ENCODE measurements around the gene UBE2F.

Gene UBE2F

DNA sequence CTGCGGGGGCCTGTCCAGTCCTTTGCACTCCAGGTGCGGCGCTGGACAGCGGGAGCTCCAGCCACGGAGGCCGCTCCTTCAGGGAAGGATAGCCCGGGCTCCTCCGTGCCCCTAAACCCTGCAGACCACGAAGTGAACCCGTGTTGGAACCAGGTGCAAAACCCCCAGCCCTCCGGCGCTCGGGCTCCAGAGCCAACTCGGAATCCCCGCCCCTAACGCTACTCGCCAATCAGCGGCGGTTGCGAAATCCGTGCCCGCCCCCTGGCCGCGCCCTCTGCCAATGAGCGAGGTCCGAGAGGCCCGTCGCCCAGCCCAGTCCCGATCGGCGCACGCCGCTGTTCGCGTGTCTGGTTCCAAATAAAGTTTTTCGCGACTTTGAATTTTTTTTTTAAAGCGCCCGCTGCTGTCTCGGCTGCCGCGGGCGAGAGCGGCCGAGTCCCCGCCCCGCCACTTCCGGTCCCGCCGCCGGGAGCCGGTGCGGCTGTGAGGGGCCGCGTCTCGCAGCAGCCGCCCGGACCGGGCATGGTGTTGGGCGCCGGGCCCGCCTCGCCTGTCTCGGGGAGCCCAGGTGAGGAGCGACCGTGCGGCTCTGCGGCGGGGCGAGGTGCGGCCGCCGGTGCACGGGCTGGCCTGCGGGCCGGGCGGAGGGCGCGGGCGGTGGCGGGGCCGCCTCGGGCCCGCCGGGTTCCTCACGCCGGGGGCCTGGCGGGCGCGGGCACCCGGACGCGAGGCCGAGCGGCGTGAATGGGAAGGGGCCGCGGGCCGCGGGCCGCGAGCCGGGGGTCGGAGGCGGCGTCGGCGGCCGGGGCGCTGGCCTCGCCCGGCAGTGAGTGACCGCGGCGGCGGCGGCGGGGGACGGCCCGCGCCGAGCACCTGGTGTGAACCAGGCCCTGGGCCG, at the start of gene UBE2F:
Gene UBE2F, plus strand, starts transcription at position 450 of the 898 bp plus-strand sequence. CDS start 6,094 bp downstream, outside the sequence.
- DNase-seq = peak; percentile 95

GRCh38 chr2:237917696-237918374, 49.0 kb upstream of the UBE2F start:
- no peak for DNase-seq

GRCh38 chr2:237919593-237919992, 47.2 kb upstream of the UBE2F start:
- DNase-seq = no peak

DNA sequence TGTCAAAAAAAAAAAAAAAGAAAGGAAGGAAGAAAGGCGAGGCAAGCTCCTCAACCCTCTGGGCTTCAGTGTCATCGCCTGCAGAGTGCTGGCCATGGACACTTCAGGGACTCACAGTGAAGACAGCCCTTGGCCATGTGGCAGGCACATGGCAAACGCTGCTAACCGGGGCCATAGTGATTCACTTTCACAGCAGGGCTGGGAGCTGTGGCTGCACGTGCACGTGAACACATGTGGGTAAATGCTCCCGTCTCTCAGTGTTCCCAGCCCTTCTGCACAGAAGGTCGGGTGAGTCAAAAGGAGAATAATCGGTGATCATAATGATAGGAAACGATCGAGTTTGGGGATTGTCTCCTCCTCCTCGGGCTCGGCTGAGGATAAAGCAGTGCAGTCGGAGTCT, 46.1 kb upstream of the UBE2F start:
- DNase-seq = no peak

DNA sequence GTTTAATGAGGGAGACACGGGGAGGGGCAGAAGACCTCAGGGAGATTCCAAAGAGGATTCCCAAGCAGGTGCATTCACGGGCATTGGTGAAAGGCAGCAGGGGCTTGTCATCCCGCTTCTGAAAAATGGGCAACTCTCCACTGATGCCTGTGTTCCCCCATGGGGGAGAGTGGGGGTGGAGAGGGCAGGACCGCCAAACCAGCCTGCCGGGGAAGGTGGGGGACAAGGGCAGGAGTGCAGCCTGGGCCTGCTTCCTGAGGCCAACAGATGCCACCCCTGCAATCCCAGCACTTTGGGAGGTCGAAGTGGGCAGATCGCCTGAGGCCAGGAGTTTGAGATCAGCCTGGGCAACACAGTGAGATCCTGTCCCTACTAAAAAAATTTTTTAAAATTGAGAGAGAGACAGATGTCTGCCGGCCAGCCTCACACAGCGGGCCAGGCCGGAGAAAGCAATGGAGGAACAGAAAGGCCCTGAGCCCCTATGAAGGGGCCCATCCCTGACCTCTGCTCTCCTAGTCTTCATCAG, 44.8 kb upstream of the UBE2F start:
- no peak for DNase-seq

- DNase-seq = no peak
Observed at GRCh38 chr2:237922641-237923361, 44.0 kb upstream of the UBE2F start.

DNA sequence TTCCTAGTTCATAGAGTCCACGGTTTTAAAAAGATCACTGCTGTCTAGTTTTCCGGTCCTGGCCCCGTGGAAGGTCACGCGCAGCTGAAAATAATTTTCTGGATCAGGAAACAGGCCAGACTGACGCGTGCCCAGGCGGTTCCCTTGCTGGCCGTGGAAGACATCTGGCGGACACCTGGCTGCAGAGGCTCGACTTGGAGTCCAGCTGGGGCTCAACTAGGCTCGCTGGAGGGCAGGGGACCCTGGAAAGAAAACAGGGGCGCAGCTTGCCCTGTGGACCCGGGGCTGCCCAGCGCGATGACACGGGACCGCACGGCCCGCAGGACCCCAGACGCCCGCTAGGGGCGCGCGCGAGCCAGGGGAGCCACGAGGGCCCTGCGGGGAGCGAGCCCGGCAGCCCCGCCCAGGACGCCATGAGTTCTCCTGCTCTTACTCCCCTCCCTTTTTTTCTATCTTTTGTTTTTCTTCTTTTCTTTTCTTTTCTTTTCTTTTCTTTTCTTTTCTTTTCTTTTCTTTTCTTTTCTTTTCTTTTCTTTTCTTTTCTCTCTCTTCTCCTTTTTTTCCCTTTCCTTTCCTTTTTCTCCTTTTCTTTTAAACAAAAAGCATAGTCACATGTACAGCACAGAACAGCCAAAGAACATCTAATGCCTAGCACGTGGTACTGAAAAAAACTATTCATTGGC, 43.2 kb upstream of the UBE2F start:
- DNase-seq = peak; percentile 42

GRCh38 chr2:237924164-237924534, 42.7 kb upstream of the UBE2F start:
- DNase-seq = no peak

DNA sequence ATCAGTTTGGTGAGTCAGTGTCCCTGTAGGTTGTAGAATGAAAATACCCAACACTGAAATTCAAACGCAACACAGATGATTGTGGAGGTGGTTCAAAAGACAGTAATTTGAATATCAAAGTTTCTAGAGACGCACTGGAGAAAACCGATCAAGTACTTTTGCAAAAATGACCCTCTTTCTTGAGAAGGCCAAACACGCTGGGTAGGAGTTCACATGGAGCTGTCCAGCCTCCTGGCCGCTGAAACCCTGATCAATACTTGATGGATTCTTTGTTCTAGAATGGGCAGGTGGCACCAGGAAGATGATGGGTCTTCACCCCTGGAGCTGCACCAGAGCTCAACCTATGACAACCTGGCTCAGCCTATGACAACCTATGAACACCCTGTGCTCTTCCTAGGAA, 39.7 kb upstream of the UBE2F start:
- no peak for DNase-seq

GRCh38 chr2:237927986-237928385, 38.8 kb upstream of the UBE2F start:
- no peak for DNase-seq

DNA sequence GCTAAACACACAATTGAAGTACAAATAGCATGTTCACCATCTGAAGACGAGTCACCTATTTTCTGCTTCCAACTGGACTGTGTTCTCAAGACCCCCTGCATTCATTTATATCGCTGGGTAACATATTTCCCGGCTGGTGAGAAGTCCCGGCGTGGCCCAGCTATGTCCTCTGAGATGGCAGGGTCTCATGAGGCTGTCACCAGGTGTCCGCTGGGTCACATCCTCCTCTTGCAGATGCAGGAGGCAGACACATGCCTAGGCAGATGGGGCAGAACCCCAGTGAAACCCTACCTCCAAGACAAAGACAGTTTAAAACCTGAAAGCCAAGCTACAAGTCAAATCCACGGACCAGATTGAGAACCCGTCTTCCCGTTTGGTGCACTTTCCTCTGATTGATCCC, 36.8 kb upstream of the UBE2F start:
- no peak for DNase-seq

- no peak for DNase-seq
Observed at GRCh38 chr2:237931205-237931721, 35.6 kb upstream of the UBE2F start.

DNA sequence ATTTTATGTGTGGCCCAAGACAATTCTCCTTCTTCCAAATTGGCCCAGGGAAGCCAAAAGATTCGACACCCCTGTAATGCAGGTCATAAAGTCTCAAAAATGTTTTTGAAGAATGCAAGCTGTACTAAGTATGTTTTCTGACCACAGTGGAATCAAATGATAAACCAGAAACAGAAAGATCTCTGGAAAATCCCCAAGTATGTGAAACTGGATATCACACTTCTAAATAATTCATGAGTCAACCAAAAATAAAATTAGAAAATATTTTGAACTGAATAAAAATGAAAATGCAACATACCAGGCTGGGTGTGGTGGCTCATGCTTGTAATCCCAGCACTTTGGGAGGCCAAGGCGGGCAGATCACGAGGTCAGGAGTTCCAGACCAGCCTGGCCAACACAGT, 34.1 kb upstream of the UBE2F start:
- no peak for DNase-seq

DNA sequence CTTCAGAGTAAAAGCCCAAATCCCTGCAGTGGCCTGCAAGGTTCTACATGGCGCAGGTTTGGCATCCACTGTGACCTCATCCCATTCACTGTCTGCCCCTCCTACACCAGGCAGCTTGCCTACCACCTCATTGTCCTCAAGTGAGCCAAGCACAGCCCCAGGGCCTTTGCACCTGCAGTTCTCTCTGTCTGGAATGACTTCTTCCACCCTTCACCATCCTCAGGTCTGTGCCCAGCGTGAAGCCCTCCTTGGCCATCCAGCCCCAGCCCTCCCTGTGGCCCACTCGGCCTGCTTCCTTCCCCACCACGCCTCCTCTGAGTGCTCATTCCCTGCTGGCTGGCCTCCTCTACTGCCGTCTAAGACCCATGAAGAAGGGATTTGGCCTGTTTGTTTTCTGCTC, 32.6 kb upstream of the UBE2F start:
- DNase-seq = no peak

- no peak for DNase-seq
Observed at GRCh38 chr2:237935740-237936452, 30.9 kb upstream of the UBE2F start.

GRCh38 chr2:237939251-237939650, 27.6 kb upstream of the UBE2F start:
- DNase-seq = no peak

DNA sequence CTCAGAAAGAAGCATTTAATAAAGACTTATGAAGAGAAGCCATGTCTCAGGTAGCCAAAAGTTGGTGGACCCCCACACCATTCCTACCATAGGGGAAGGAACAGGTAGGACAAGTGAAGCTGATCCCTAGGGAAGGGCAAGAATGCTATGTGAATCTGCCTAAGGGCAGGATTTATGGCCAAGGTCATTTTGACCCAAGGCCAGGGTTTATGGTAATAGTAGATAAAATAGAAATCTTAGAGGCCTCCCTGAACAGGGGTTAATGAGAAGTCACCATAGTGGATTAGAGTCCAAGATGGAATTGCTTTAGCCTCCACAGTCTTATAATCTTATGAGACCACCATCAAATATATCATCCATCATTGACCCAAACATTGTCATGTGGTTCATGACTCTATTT, 26.0 kb upstream of the UBE2F start:
- DNase-seq = no peak

DNA sequence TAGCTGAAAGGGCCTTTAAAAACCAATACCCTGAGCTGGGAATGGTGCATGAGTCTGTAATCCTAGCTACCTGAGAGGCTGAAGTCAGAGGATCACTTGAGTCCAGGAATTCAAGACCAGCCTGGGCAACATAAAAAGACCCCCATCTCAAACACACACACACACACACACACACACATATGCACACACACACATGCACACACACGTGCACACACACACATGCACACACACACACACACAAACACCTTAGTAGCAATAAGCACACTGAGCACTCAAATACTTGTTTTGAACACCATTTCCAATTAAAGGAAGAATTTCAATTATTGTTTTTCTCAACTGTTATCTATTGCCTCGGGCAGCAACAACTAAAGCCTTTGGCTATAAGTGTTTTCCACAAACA, 25.6 kb upstream of the UBE2F start:
- DNase-seq = no peak

- DNase-seq = no peak
Observed at GRCh38 chr2:237942513-237942899, 24.3 kb upstream of the UBE2F start.

DNA sequence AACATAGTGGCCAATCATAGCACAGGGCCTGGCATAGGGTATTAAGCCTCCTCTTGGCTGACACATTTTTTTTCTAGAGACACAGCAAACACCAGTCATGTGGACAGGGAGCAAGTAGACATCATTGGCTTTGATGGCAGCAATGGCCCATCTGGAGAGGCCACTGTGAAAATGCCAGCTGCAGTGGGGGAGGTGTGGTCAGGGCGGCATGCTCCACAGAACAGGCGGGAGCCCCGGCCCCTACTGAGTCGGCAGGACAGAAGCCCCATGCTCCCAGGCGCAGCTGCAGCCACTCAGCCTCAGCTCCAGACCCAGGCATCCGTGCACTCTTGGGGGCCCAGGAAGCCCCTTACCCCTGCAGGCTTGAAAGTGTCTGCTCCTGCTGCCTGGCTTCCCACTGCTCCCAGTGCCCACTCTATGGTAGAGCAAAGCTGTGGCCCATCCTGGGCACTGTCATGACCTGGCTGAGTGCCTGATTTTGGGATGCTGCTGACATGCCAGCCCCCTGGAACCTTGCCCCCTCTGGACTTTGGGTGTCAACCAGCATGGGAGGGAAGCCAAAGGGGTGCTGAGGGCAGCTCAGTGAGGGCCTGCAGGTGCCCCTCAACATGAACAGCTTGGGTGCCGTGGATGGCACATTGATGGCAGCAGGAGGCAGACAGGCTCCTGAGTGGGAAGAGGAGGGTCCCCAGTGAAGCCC, 23.3 kb upstream of the UBE2F start:
- DNase-seq = no peak

GRCh38 chr2:237944302-237944701, 22.5 kb upstream of the UBE2F start:
- no peak for DNase-seq
